DMS153 treated with DMSO at 0.1 percent for 48 hours (cell line): Measurements from ENCODE around the gene CABCOCO1.

Experiments used
- DNase-seq: peaks from one replicate; lab custom pipeline; 2025; ENCODE audit not compliant: unreplicated experiment; lab: John Stamatoyannopoulos, UW

CABCOCO1 gene

DNA sequence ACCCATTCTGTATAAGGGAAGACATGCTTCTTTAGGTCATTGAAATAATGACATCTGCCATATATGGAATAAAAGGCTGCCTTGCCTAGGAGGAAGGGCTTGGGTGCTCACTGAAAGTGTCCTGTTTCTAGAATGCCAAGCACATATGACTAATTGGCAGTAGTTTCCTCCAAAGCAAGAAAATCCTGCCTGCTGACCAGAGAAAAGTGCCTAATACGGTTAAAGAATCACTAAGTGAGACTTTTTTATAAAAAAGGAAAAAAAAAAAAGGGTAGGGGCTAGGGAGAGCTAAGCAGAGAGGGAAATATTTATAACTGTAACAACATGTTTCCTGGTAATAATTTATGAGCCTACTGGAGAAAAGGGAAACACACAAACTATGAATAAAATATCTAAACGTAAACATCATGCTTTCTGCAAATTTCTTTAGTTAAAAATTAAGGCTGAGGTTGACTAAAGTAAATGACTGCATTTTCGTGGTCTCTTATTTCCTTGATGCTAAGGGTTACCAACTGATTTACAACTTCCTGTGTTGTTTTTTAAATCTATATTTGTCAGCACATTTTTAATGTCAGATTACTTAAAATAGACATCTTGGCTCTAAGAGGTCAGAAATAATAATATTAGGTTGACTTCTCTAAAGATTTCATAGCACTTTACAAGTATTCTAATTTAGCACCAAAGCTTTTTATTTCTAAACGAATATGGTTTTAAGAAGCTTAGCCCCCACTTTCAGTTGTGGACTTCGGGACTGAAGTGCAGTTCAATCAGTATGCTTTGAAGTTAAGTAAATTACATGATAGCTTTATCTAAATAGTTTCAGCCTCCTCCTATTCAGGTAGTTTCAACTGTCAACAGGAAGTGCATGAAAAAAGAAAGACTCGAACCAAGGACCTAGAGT, 89.6 kb downstream of the CABCOCO1 start:
- no peak for DNase-seq

DNA sequence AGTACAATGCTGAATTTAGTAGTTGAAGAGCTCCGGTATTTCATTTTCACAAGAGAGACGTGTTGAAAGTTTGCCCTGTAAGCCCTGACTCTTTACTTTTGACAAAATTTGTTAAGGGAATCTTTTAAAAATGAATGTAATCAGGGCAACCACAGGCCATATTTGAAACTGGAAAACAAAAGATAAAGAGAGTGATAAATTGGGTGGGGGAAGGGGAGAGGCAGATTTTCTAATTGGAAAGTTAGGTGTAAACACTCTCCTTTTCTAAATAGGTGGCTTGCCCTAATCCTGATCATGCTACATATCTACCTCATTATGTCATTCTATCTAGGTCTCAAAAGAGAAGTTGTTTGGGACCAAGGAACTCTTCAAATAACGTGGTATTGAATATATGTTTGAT, 90.7 kb downstream of the CABCOCO1 start:
- no peak for DNase-seq

- DNase-seq = no peak
Observed at GRCh38 chr10:61754587-61755550, 92.1 kb downstream of the CABCOCO1 start.

GRCh38 chr10:61757001-61757400, 94.3 kb downstream of the CABCOCO1 start:
- no peak for DNase-seq

DNA sequence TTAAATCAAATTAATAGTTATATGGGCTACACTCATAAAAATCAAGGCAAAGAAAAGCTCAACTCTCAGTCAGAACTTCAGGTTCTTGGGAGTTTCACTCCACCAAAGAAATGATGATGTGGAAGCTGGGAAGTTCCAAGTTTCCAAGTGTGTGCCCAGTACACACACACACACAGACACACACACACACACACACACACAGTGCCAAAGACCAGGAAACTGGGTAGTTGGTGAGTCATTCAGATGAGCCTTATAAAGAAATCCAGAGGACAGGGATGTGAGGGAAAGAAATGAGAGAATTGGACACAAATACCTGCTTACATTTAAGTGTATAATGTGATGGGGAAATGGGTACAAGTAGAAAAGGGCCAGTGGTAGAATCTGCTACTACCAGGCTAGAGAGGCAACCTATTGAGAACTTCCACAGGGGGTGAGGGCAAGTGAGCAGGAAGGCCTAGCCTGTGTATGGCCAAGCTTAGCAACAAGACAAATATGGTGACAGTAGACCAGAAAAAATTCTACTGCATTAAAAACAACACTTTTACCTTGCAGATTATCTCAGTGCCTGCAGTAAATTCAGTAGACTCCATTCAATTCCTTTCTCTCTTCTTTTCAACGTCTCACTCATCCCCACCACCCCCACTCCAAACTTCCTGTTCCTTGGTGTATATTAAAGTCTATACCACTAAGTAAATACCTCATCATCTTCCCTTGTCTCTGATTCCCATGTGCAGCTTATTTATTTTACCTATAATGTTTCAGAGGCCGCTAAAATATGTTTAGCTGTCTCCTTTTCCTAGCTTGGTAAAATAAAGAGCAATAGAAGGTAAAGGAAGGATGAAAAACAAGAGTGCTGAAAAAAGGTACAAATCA, 95.0 kb downstream of the CABCOCO1 start:
- DNase-seq = no peak

DNA sequence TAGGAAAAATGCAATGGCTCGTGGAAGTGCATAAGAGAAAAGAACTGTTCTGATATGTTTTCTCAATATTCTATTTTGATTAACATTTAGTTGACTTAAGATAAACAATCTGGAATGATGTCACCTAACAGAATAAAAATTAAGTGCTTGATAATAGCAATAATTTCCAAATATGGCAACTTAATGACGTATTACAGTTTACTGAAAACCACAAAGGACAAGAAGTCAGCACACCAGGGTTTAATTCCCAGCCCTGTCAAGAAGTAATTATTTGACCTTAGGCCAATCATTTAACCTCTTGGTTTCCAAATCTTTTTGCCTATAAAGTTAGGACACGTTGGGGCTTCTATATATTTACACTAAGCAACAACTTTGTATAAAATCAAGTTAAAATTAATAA, 95.7 kb downstream of the CABCOCO1 start:
- no peak for DNase-seq

DNA sequence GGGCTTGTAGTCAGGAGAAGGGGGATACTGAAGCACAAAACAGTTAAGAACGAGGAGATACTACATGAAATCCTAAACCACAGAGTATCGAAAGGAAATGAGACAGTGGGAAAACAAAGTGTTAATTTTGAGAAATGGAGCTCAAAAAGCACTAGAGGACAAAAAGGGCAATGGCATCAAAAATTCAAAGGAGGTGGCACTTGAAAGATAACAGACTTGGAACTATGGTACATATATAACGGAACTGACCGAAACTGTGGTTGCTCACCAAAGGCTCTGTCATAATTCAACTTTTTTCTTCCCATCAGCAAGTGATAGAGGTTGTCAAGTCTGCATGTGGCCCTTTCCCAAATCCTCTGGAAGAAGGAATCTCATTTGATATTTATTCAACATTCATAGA, 97.0 kb downstream of the CABCOCO1 start:
- no peak for DNase-seq

DNA sequence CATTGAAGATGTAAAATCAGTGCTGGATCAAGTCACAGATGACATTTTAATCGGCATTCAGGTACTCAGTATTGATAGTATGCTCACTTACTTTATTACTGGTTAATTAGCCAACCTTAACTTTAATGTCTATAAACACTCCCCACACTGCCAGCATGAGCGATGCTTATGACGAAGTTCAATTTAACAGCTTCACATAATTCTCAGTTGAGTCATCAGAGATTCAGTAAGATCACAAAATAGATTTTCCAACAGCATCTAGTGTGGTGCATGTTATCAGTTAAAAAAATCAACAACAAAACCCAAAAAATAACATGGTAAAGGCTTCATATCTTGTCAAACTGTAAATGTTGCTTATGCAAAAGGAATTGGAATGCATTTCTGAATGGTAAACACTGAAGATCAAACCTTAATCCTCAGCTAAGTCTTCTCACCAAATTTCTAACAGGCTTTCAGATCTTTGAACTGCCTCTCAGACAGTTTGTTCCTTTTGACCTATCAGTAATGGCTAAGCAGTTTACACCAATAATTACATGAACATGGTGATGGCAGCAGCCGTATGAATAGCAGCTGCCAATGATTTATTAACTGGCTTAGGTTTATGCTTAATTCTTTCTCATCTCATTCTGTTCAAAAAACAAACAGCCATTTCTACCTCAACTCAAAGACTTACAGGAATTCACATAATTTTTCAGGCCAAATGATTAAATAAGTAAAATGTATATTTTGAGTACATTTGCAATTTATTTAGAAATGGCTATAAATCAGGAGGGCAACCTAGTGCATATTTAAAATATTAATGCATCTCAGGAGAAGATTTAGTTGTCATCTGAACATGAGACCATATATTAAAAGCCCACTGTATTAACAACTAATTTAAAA, 98.5 kb downstream of the CABCOCO1 start:
- no peak for DNase-seq

- DNase-seq = no peak
Observed at GRCh38 chr10:61761825-61762217, 99.1 kb downstream of the CABCOCO1 start.

DNA sequence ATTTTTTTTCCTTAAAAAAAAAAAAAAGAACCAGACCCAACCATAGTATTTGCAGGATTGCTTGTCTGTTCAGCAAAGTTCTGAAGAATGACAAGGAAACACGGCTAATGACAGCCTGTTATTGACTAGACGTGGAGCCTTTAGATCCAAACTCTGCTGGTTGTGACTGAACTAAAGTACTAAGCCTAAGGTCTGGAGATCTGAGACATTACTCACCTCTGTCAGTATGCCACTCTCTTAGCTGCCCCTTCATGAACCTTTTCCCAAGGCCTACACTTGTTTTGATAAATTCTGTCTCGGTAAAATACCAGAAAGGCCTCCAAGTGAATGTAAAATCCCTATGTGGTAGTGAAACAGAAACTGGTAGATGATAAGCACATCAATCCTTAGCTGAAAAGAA, 101.0 kb downstream of the CABCOCO1 start:
- no peak for DNase-seq

DNA sequence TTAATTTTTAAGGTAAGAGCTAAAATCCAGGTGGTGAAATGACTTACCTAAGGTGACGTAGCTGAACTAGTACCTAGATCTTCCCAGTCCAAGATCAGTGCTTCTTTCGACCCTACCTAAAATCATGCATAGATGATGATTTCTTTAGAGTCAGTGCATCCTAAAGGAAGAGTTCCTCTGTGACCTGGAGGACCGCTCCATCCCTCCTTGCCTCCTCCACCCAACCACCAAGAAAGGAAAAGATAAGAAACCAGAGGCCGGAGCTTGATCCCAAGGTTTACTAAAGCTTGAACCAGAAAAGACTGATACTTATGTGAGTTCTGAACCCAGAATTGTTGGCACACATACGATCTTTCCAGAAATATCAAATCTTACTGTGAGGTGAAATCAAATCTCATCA, 101.8 kb downstream of the CABCOCO1 start:
- DNase-seq = no peak

GRCh38 chr10:61765176-61766087, 102.7 kb downstream of the CABCOCO1 start:
- no peak for DNase-seq

GRCh38 chr10:61766927-61767326, 104.2 kb downstream of the CABCOCO1 start:
- DNase-seq = no peak

- no peak for DNase-seq
Observed at GRCh38 chr10:61774031-61774430, 111.3 kb downstream of the CABCOCO1 start.

DNA sequence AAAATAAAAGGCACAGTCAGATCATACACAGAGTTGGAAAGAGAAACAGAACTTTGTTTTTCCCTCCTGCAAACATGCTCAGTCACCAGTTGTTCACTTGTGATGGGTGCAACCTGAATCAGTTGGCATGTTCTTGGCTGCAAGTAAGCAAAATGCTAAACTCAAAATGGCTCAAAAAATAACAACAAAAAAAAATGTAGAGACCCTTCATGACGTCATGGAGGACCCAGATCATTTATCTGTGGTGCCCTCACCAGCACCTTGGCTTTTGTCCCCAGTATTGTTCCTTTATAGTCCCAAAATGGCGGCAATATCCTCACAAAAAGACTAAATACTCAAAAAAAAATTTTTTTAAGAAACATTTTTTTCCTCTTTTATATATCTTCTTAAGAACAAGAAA, 112.4 kb downstream of the CABCOCO1 start:
- no peak for DNase-seq

DNA sequence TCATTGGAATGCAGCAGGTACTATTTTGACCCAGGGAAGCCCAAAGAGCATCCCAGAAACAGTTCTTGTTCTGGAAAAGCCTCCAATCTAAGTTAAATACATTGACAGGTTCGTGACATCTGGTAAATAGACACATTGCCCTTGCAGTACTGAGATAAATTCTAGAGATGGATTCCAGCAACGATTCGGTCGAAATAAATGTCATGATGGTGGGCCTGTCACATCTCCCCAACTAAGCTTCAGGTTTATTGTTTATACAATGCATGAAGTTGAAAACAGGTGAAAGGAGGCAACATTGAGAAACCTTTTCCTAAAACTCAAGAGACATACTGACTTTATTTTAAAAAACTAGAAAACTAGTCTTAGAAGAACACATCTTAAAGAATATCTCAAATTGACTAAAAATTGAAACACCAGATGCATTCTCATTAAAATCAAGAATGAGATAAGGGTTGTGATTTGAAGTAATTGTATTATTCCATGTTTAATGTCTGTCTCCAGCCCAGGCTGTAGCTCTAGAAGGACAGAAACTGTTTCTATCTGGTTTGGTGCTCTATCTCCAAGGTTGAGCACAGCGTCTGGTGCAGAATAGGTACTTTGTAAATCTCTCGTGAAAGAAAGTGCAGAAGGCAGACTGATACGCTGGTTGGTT, 114.0 kb downstream of the CABCOCO1 start:
- DNase-seq = no peak

- DNase-seq = no peak
Observed at GRCh38 chr10:61778137-61778536, 115.4 kb downstream of the CABCOCO1 start.

GRCh38 chr10:61779276-61779675, 116.5 kb downstream of the CABCOCO1 start:
- DNase-seq = no peak
